HL-60/S4 (cell line): ENCODE measurements around the gene COX14.
"Not testable (repeated sequence)": the region's sequence is repeated elsewhere in the genome, so short reads cannot be mapped to it uniquely, and the experiment has no call there.

ENCODE experiments used
- in situ Hi-C: fragments of 300-500 bp; cut with MboI; formaldehyde crosslinking; loops from 2 replicates; pipeline ENCODE4 v1.14.3; 2022; ENCODE audit warnings: low sequenced_read_pairs

COX14 gene

DNA sequence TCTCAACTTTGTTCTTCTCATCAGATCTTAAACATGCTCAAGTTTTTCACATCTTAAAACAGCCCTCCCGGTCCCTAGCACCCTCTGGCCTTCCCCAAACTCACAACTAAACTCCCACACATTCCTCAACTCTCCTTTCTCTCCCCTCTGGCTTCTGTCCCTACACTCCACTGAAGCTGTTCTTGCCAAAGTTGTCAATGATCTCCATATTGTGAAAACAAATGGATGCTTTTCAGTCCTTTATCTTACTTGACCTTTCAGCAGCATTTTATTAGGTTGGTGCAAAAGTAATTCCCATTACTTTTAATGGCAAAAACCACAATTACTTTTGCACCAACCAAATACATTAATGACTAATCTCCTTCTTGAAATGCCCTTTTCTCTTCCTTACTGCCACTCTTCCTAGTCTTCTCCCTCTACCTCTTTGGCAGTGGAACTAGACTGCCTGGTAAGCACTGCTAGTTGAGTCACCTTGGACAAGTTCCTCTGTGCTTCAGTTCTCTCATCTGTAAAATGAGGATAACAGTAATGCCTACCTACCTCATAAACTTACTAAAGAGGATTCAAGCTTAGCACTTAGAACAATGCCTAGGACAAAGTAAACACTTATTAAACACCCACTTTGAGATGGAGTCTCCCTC, 39.1 kb downstream of the COX14 start:
- in situ Hi-C loops, result no loop called here

DNA sequence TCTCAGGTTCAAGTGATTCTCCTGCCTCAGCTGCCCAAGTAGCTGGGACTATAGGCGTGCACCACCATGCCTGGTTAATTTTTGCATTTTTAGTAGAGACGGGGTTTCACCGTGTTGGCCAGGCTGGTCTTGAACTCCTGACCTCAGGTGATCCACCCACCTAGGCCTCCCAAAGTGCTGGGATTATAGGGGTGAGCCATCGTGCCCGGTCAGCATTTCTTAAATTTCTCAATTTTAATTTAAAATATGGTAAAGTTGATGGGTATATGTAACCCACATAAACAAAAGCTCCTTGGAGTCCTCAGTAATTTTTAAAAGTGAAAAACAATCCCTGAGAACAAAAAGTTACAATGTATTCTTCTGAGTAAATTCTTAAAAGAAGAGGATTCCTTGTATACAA, 42.9 kb downstream of the COX14 start:
- in situ Hi-C loops, result not testable (repeated sequence)

DNA sequence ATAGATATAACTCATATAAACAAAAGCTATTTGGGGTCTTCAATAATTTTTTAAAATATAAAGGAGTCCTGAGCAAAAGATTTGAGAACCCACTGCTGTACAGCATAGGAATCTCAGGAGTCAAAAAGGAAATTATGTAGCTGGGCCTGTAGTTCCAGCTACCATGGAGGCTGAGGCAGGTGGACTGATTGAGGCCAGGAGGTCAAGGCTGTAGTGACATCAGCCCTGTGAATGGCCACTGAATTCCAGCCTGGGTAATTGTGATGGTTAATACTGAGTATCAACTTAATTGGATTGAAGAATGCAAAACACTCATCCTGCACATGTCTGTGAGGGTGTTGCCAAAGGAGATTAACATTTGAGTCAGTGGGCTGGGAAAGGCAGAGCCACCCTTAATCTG, 44.6 kb downstream of the COX14 start:
- in situ Hi-C loops, result no loop called here

DNA sequence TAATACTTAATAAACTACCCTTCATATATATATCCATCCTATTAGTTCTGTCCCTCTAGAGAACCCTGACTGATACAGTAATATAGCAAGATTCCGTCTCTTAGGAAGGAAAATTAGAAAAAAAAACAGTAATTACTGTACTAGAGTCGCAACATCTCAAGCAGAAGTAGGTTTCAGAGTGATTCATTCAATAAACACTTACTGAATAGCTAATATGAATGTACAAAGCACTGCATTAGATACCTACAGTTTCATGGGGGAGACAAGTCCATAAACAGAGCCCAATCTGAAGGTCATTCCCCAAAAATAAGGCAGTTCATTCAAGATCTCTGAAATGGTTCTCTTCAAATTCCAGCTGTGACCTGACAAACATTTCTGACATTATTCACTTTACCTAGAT, 45.2 kb downstream of the COX14 start:
- in situ Hi-C loops, result no loop called here

- in situ Hi-C loops, result no loop called here
Observed at GRCh38 chr12:50160643-50161042, 48.6 kb downstream of the COX14 start.

- in situ Hi-C loops, result no loop called here
Observed at GRCh38 chr12:50162230-50162629, 50.2 kb downstream of the COX14 start.

DNA sequence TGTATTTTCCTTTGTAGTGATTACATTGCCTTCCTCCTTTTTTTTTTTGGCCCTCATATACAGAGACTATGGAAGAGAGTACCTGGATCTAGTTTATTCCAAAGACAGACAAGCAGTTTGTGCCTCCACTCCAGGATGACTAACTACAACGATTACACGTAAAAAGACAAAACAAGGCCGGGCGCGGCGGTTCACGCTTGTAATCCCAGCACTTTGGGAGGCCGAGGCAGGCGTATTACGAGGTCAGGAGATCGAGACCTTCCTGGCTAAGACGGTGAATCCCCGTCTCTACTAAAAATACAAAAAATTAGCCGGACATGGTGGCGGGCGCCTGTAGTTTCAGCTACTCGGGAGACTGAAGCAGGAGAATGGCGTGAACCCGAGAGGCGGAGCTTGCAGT, 52.9 kb downstream of the COX14 start:
- in situ Hi-C loops, result no loop called here

GRCh38 chr12:50166799-50167048, 54.7 kb downstream of the COX14 start:
- in situ Hi-C loops, result no loop called here

DNA sequence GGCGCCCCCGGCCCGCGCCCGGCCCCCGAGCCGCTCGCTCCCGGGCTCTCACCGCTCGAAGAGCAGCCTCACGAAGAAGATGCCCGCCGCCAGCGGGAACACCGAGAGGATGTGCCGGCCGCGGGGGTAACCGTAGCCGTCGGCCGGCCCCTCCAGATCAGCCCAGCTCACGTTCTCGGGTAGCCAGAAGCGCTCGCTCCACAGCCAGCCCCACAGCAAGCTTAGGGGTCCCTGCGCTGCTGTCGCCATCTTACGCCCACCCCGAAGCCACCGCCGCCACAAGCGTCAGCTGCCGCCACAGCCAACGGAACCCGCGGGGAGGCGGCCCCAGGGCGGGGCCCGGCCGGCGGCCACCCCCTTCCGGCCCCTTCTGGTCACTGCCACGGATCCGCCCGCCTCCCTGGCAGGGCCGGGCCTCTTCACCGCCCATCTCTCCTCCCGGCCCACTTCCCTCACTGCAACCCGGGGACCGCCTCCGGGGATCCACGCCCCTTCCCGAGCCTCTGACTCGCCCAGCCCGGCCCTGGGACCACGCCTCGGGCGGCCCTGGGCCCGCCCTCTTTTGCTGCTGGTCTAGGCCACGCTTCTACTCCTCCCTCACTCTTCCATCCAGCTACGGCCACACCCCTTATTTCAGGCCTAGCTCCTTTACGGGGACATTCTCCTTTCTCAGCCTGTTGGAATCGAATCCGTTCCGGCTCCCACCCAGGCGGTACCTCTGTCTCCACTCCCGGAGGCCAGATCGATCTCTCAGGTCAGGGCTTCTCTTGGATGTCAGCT, 55.2 kb downstream of the COX14 start, which contains the start of gene CERS5:
Gene CERS5 (minus strand): TSS at position 321 of the 780 bp plus-strand sequence. CDS start 72 bp downstream, at position 249.
- in situ Hi-C loops, result no loop called here
